Mononuclear cell (primary cell): Measurements from ENCODE around the gene APOL1. TPM values are rescaled to one million over a fixed set of nuclear protein-coding genes. Genes with fewer than 3 reads are reported as not detected.
"Not testable (repeated sequence)": the region's sequence is repeated elsewhere in the genome, so short reads cannot be mapped to it uniquely, and the experiment has no call there.

Experiments used
- H3K27me3 ChIP-seq: 2 replicates; pipeline ENCODE4 v1.6.0; 2011; ENCODE audit warnings: low read length, control low read depth; ENCODE audit not compliant: insufficient read depth
- H3K4me1 ChIP-seq: 2 replicates; pipeline ENCODE4 v1.5.1; 2011; ENCODE audit warnings: mild to moderate bottlenecking, low read length, control low read depth; ENCODE audit not compliant: insufficient read depth
- H3K4me3 ChIP-seq: 2 replicates; pipeline ENCODE4 v1.5.1; 2011; ENCODE audit warnings: mild to moderate bottlenecking, low read length, moderate library complexity
- H3K9me3 ChIP-seq: 2 replicates; pipeline ENCODE4 v1.5.1; 2011; ENCODE audit warnings: low read depth, mild to moderate bottlenecking, control low read depth, low read length
- total RNA-seq: library from RNA; depleted of rRNA; stranded (reverse); fragments of >200 nt; gene quantifications from one replicate; pipeline ENCODE4 v1.2.3, GENCODE V29; 2012

Gene APOL1
- total RNA-seq, 1 donor = 2.7 TPM

GRCh38 chr22:36220451-36220921 lies 32.4 kb upstream of the APOL1 start:
- Histone ChIP-seq H3K4me3 (no peak overlapping the region), H3K9me3 (no peaks in the 10 kb centered on the region), H3K27me3 (no peaks in the 10 kb centered on the region), H3K4me1 (peaks cover 5% of the 10 kb centered on the region)

GRCh38 chr22:36221799-36222751 lies 30.9 kb upstream of the APOL1 start:
- Histone ChIP-seq H3K9me3 (no peaks in the 10 kb centered on the region), H3K4me3 (no peak overlapping the region), H3K27me3 (no peaks in the 10 kb centered on the region), H3K4me1 (peaks cover 5% of the 10 kb centered on the region)

- peaks cover 5% of the 10 kb centered on the region for H3K4me1 ChIP-seq
- H3K9me3 ChIP-seq = no peaks in the 10 kb centered on the region
- H3K27me3 ChIP-seq = no peaks in the 10 kb centered on the region
- no peak overlapping the region for H3K4me3 ChIP-seq
Measured at GRCh38 chr22:36222887-36223450, 30.0 kb upstream of the APOL1 start.

- Histone ChIP-seq H3K4me1 (peaks cover 5% of the 10 kb centered on the region), H3K4me3 (no peak overlapping the region), H3K9me3 (no peaks in the 10 kb centered on the region), H3K27me3 (no peaks in the 10 kb centered on the region)
Measured at GRCh38 chr22:36223504-36223903, 29.4 kb upstream of the APOL1 start.

- Histone ChIP-seq H3K27me3 (no peaks in the 10 kb centered on the region), H3K9me3 (no peaks in the 10 kb centered on the region), H3K4me3 (no peak overlapping the region), H3K4me1 (no peaks in the 10 kb centered on the region)
Measured at GRCh38 chr22:36224245-36224644, 28.7 kb upstream of the APOL1 start.

- Histone ChIP-seq H3K9me3 (no peaks in the 10 kb centered on the region), H3K4me3 (no peak overlapping the region), H3K27me3 (no peaks in the 10 kb centered on the region), H3K4me1 (no peaks in the 10 kb centered on the region)
Measured at GRCh38 chr22:36225333-36225922, 27.5 kb upstream of the APOL1 start.

GRCh38 chr22:36226189-36226588 lies 26.7 kb upstream of the APOL1 start:
- no peaks in the 10 kb centered on the region for H3K9me3 ChIP-seq
- no peaks in the 10 kb centered on the region for H3K27me3 ChIP-seq
- H3K4me1 ChIP-seq = no peaks in the 10 kb centered on the region
- no peak overlapping the region for H3K4me3 ChIP-seq

GRCh38 chr22:36227396-36227795 lies 25.5 kb upstream of the APOL1 start:
- no peaks in the 10 kb centered on the region for H3K27me3 ChIP-seq
- no peaks in the 10 kb centered on the region for H3K4me1 ChIP-seq
- H3K9me3 ChIP-seq = no peaks in the 10 kb centered on the region
- no peak overlapping the region for H3K4me3 ChIP-seq

GRCh38 chr22:36227806-36228205 lies 25.1 kb upstream of the APOL1 start:
- Histone ChIP-seq H3K9me3 (no peaks in the 10 kb centered on the region), H3K4me1 (peaks cover 3% of the 10 kb centered on the region), H3K27me3 (no peaks in the 10 kb centered on the region), H3K4me3 (no peak overlapping the region)

- H3K4me3 ChIP-seq, H3K9me3 ChIP-seq, H3K4me1 ChIP-seq, H3K27me3 ChIP-seq: not testable (repeated sequence)
Measured at GRCh38 chr22:36228369-36228768, 24.6 kb upstream of the APOL1 start.

GRCh38 chr22:36228944-36229343 lies 24.0 kb upstream of the APOL1 start:
- no peaks in the 10 kb centered on the region for H3K9me3 ChIP-seq
- H3K4me1 ChIP-seq = peaks cover 9% of the 10 kb centered on the region
- no peak overlapping the region for H3K4me3 ChIP-seq
- no peaks in the 10 kb centered on the region for H3K27me3 ChIP-seq

- not testable (repeated sequence) for H3K27me3 ChIP-seq, H3K4me3 ChIP-seq, H3K9me3 ChIP-seq
- H3K4me1 ChIP-seq = peaks cover 11% of the 10 kb centered on the region
Measured at GRCh38 chr22:36229649-36230048, 23.3 kb upstream of the APOL1 start.

- peaks cover 16% of the 10 kb centered on the region for H3K4me1 ChIP-seq
- H3K9me3 ChIP-seq, H3K4me3 ChIP-seq, H3K27me3 ChIP-seq: not testable (repeated sequence)
Measured at GRCh38 chr22:36231051-36231450, 21.9 kb upstream of the APOL1 start.

GRCh38 chr22:36232715-36233401 lies 20.1 kb upstream of the APOL1 start:
- Histone ChIP-seq H3K9me3 (no peaks in the 10 kb centered on the region), H3K4me1 (peaks cover 32% of the 10 kb centered on the region), H3K27me3 (no peaks in the 10 kb centered on the region), H3K4me3 (no peak overlapping the region)

- Histone ChIP-seq H3K4me1 (peaks cover 42% of the 10 kb centered on the region), H3K4me3 (no peak overlapping the region), H3K9me3 (no peaks in the 10 kb centered on the region), H3K27me3 (no peaks in the 10 kb centered on the region)
Measured at GRCh38 chr22:36233796-36234195, 19.1 kb upstream of the APOL1 start.
